HG03575 (cell line): ENCODE results near the gene PPIL1.

Experiments used
- ATAC-seq: cut with Tn5 transposase; IDR thresholded peaks from one replicate; pipeline ENCODE4 v1.9.1; 2021; ENCODE audit not compliant: unreplicated experiment, insufficient number of reproducible peaks, low FRiP score; ENCODE audit errors: extremely low read depth

The PPIL1 gene

DNA sequence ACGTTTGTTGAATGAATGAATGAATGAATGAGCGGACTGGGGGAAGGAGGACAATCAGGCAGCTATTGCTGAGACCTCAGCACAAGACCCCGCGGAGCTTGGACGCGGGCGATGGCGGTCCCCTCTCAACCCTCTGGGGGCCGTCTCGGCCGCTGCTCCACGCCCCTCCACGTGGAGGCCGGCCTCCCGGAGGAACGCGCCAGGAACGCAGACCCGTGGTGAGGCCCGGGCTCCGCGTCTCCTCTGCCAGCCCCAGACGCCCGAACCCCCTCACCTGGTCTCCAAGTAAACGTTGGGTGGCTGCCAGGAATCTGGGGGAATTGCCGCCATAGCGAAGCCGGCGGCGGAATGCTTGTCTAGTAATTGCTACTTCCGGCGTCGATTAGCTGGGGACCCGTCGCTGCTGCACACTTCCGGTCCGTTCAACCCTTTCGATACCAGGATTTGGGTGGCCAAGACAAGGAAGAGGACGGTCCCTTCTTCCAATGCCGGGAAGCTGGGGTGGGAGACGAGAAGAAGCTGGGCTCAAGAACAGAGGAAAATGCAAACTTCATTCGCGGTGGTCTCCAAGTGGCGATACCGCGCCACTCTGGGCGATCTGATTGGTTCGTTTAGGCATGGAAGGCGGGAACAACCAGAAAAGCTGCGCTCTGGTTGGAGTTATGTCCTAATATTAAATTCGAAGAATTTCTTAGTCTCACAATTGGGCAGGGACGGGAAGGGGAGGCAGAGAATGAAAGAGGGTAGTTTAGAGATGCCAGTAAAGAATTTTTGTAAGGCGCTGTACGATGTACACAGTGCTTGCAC is at the start of gene PPIL1:
Gene PPIL1 (minus strand): TSS at position 361 of the 807 bp plus-strand sequence. CDS start 31 bp downstream, at position 330.
- ATAC-seq, result no peak

DNA sequence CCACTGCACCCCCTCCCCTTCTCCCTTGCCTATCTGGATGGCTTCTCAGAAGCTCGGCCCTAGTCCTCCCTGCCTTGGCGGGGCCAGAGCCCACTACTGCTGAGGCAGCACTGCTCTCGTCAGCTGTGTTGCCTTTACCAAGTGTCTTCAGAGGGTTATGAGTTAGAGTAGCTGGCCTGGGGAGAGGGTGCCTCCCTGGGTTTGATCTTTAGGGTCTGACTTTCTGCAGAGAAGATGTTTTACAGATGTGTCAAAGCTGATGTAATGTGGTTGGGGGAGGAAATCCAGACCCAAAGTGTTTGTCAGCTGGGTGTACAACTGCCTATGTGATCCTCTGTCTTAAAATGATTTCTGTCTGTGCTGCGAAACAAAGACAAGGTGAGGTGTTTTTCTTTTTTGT is 49.5 kb upstream of the PPIL1 start:
- no peak for ATAC-seq

DNA sequence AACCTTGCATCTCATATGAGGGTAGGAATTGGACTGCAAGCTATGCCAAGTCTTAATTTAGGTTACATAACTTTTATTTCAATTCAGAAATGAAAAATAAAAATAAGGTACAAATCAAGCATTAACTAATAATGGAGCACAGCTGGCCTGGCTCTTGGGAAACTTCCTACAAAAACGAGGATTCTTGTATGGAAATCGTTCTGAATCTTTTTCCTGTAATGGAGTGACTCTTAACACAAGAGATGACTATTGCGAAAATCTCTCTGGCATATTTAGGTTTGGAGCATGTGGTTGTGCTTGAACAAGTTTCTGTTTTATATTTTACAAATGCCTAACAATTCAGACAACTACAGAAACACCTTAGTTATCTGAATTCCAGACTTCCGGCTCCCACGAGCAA is 45.9 kb upstream of the PPIL1 start:
- ATAC-seq, result no peak

DNA sequence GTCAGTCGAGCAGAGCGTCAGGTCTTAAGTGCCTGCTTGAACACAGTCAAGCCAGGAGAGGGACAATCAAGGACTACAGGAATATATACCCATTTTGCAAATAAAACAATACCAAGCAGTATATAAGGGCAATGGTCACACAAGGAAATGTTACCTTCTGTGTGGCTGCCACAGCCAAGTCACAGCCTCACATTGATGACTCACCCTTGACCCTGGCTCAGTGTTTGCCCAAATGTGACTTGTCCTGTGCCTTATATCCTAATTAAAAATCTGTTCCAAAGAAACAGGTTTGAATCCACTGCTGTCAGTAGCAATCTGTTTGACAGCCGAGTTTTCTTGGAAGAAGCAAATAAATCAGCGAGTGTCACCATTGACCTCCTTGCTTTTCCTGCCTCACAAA is 45.4 kb upstream of the PPIL1 start:
- ATAC-seq, result no peak

DNA sequence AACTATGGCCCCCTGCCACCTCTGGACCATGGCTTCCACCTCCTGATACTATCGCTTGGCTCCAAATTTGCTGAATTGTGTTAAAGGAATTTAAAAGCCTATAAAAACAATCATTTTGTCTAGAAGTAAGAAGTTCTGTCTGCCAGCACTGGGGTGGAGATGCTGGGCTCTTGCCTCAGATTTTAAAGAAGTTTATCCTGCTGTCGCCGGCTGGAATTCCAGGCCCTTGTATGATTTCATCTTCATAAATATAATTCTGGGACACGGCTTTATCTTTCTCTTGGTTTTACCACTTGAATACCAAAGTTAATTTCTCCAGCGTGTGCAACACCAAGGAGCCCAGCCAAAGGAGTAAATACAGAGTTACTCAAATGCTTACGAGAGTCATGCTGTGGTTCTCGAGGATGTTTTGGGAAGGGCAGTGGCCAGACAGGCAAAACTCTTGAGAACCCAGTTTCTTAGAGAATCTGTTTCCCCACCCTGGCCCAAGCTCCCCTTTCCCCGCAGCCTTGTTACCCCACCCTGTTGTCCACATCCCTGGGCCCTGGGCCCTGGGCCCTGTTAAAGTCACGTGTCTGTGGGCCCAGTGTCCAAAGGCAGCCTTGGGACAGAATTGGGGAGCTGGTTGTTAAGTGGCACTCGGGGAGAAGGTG is 43.1 kb upstream of the PPIL1 start:
- no peak for ATAC-seq

DNA sequence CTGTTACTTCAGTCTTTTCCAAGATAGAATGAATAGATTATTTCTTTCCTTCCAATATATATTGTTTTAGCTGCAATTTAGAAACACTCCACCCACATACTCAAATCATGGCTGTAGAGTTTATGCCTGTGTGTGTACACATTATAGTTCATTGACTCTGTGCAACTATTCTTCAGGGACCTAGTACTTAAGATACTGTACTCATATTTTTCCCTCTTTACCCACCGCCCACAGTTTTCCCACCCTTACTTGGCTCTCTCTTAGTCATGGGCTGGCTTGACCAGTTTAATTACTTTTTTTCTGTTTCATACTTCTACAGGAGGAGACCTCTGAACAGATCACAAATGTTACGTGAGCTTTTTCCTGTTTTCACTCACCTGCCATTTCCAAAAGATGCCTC is 41.5 kb upstream of the PPIL1 start:
- ATAC-seq, result no peak

DNA sequence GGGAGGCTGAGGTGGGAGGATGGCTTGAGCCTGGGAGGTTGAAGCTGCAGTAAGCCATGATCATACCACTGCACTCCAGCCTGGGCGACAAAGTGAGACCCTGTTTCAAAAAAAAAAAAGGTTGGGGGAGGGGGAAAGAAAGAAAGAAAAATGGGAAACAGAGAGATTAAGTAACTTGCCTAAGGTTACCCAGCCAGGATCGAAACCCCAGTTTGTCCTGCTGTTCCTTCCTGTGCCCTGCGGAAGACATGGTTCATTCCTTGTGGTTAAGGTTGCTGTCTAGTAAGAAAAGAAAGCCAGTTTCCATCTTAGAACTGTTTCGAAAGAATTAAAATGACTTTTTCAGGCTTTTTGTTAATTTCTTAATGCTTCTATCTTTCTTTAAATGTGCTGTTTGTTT is 41.0 kb upstream of the PPIL1 start:
- ATAC-seq, result no peak

DNA sequence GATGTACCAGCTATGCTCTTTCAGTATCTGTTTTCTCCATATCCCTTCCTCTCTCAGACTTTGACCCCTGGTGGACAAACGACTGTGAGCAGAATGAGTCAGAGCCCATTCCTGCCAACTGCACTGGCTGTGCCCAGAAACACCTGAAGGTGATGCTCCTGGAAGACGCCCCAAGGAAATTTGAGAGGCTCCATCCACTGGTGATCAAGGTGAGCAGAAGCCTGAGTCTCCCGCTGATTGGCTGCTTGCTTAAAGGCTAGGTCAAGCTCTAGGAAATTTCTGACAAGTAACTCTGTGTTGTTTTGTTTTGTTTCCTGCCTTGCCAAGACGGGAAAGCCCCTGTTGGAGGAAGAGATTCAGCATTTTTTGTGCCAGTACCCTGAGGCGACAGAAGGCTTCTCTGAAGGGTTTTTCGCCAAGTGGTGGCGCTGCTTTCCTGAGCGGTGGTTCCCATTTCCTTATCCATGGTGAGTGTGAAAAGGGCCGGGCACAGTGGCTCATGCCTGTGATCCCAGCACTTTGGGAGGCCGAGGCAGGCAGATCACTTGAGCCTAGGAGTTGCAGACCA is 39.7 kb upstream of the PPIL1 start:
- ATAC-seq, result no peak

DNA sequence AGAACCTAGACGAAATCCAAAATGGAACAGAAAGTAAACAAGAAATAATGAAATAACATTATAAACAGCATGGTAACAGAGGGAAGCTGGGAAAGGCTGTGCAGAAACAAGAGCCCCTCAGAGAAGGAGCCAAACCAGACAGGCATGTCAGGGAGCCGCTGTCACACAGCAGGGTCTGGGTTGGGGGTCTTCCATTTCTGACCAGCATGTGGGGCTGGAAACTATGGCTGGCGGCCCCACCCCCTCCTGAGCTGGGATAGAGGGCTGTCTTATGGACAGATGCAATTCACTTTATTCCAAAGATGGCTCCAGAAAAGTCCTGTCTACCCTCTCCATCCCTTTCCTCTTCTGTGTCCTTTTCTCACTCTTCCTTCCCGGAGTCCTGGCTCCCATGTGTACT is 38.5 kb upstream of the PPIL1 start:
- ATAC-seq, result no peak

DNA sequence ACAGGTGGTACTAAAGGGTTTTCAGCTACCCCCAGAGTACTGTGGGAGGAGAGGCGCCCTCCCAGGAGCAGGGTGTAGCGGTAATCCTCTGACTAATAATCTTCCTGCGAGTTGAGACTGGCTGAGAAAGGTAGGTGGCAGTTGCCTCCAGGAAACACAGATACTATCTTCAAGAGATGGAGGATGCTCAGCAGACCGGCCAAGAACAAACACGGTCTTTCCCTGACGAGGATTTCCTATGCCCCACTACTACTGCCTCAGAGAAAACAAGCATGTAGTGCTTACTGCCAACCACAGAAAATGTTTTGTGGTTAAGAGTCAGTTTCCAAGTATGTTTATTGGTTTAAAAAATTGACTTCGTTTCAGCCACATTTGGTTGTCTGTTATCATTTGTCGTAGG is 38.0 kb upstream of the PPIL1 start:
- peak; percentile 61 for ATAC-seq

DNA sequence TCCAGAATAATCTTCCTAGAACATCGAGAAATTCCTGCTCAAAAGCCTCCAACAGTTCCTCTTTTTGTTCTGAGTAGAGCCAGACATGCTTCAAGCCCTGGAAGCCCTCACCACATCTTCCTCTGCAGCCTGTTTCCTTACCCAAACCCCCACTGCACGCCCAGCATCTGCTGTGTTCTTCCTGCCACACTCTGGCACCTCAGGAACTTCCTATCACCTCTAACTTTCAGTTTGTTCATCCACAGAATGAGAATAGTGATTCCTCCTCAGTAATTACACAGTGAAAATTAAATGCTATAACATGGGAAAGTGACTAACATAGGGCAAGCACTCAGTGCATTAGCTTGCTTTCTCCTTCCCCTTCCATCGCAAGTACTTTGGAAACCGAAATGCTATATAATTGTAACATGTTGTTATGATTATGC is 37.4 kb upstream of the PPIL1 start:
- no peak for ATAC-seq

DNA sequence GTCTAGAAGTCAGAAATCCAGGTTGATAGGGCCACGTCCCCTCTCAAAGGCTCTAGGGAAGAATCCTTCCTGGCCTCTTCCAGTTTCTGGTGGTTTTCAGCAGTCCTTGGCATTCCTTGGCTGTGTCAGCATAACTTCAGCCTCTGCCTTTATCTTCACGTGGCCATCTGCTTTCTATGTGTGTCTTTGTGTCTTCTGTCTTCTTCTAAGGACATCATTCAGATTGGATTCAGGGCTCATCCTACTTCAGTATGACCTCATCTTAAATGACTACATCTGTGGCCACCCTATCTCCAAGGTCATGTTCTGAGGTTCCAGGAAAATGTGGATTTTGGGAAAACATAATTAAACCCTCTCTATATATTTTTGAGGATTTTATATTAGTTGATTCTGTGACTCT is 34.1 kb upstream of the PPIL1 start:
- no peak for ATAC-seq

DNA sequence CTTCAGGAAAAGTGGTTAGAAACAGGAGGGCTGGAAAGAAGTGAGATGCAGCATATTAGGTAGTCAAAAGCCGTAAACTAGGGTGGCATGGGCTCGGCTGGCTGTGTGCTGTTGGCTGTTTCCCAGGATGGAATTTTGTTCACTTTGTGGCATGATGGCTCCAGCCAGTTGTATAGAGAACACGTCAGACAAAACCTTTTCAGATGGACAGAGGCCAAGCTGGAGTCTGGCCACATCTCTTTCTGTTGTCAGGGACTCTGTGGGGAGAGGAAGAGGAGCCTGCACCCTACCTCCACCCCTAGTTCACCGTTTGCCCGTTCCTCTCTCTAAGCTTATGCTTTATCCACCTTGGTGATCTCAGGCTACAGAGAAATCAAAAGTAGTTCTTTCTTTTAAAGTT is 33.2 kb upstream of the PPIL1 start:
- ATAC-seq, result no peak

DNA sequence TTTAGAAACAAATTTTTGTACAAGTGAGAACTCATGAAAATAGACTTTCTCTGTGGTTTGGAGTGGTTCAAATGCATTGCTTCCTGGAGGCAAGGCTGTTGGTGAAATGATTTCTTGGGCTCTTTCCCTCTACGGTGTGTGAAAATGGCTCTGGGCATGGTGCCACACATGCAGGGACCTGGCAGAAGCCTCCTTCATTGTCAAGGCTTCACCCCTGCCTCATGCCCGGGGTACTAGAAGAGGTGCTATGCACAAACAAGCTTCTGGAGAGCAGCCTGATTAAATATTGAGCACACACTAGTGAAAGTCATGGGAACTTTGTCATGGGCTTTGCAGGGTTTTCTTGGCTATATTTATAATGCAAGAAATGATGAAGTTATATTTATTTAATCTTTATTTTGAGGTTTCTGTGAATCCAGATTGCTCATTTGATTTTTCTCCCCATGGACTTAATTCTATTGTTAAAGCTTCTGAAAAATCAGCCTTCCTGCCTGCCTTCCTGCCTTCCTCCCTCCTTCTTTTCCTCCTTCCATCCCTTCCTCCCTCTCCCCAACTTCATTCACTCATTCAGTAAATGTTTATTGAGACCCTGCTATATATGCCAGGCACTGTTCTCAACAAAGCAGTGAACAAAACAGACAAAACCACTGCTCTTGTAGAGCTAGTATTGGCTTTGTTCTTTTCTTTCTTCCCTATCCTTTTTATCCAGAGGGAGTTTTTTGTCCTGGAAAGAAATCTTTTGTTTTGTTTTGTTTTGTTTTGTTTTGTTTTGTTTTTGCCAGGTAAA is 32.1 kb upstream of the PPIL1 start:
- ATAC-seq, result no peak

DNA sequence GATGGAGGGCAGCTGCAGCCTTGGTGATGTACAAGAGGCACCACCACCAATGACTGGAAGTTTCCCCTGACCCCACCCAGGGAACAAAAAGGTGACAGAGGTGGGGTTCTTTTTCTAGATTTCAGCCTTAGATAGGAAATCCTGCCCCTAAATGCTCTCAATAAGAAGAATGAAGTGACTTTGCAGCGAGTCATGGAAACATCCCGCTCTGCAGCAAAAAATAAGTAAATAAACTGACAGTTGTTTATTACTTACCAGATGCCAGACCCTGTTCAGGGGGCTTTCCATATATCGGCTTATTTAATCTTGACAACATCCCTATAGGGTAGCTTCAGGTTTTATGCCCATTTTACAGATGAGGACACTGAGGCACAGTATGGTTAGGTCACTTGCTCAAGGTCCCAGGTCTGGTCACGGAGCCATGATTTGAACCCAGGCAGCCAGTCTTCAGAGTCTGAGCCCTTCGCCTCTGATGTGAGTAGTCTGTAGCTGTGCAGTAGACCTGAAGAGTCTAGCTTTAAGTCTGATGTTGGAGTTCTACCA is 30.3 kb upstream of the PPIL1 start:
- no peak for ATAC-seq

DNA sequence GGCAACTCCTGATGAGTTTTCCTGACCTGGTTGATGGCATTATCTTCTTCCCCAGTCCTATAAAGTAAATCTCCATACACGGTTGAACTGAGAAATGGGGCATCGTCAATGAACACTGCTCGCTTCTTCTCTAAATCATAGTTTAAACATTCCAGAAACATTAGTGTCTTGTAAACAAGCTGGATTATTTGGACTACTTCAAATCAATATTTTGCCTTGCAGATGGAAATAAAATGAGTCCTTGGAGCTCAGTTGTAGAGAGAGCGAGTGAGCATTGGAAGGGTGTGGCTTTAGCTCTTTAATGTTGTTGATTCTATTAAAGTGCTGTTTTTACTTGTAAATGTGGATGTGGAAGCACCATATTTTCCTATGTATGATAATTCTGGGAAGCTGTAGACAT is 29.5 kb upstream of the PPIL1 start:
- ATAC-seq, result no peak

DNA sequence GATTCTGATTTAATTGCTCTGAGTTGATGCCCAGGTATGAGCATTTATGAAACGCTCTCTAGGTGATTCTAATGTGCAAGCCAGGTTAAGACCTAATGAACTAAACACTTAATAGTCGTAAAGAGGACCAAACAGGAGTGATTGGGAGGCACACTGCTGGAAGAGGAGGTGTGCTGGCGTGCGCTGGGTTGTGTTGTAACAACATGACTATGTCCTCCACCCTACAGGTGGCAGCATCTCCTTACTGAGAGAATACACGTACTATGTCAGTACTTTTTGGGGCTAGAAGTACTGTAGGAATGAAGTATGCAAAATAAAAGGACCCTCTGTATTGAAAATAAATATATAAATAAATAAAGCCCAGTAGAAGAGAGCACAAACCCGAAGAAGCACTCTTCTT is 23.0 kb upstream of the PPIL1 start:
- ATAC-seq, result no peak

DNA sequence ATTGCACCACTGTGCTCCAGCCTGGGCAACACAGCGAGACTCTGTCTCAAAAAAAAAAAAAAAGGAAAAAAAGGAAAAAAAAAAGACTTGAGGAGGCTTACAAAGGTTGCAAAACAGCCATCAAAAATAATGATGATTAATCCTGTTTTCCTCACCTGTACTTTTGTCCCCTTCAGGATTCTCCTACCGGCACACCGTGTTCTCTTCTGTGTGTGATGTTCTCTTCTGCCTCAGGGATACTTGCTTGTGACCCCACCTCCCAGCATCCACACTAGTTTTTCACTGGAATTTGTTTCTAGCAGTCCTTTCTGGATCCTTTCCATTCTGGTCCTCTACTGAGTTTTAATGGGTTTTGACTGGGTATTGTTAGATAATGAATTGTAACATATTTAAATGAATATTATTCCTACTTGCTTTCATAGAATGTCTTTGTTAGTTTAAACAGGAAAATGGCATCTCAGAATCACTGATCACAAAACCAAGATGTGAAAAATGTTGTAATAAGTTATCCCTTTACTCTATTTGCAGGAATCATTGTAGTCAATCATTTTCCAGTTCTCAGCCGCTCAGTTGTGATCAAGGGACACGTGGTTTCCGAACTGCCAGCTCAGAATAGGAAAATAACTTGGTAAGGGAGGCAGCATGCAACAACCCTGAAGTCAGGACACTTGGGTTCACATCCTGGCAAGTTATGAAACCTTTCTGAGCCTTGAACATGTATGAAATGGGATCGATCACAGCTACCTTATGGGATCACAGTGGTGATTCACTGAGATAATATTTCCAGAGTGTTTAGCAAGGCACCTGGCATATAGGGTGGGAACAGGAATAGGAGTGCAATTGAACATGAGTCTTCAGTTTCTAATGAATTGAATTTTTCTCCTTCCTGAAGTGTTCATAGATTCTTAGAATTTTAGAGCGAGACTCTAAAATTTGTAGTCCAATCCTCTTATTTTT is 19.7 kb upstream of the PPIL1 start:
- no peak for ATAC-seq
